ENCODE measurements around the gene ERI2.
"Not testable (repeated sequence)": the region's sequence is repeated elsewhere in the genome, so short reads cannot be mapped to it uniquely, and the experiment has no call there.

Gene ERI2

DNA sequence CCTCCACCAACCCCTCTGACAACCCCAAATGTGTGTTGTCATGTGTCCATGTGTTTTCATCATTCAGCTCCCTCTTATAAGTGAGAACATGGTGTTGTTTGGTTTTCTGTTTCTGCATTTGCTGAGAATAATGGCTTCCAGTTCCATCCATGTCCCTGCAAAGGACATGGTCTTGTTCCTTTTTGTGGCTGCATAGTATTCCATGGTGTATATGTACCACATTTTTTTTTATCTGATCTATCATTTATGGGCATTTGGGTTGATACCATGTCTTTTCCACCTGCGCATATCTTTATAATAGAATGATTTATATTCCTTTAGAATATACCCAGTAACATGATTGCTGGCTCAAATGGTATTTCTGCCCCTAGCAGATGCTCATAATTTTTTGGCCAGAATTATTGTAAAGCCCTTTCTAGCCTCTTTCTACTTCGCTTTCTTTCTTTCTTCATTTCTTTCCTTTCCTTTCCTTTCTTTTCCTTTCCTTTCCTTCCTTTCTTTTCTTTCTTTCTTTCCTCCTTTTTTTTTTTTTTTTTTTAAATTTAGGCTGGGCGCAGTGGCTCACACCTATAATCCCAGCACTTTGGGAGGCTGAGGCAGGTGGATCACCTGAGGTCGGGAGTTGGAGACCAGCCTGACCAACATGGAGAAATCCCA lies 12.8 kb upstream of the ERI2 start:
- no peak for DNase-seq

GRCh38 chr16:20814784-20815183 lies 8.5 kb upstream of the ERI2 start:
- DNase-seq: no peak

DNA sequence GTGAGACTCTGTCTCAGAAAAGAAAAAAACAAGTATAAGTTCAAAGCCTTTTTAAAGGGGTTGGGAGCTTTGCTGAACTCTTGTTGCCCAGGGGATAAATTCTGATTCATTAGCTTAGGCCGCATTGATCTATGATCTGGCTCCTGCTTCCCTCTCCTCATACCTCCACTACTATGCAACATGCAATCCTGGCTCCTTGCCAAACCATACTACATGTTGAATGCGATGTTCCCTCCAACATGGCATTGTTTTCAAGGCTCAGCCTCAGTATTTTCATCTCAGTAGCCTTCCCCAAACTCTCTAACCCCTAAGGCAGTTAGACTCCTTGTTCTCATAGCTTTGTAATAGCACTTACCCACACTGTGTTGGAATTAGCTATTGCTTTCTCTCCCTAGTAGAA lies 6.2 kb upstream of the ERI2 start:
- no peak for DNase-seq

GRCh38 chr16:20811889-20812439 lies 5.7 kb upstream of the ERI2 start:
- no peak for DNase-seq

DNA sequence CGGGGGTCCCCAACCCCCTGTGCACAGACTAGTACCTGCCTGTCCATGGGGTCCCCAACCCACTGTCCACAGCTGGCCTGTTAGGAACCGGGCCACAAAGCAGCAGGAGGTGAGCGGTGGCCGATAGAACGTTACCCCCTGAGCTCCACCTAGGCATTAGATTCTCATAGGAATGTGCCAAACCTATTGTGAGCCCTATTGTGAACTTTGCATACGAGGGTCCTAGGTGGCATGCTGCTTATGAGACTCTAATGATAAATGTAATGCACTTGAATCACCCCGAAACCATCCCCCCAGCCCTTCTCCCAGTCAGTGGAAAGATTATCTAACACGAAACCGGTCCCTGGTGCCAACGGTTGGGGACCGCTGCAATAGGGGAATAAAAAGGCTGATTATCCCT lies 1.6 kb upstream of the ERI2 start:
- no peak for DNase-seq

DNA sequence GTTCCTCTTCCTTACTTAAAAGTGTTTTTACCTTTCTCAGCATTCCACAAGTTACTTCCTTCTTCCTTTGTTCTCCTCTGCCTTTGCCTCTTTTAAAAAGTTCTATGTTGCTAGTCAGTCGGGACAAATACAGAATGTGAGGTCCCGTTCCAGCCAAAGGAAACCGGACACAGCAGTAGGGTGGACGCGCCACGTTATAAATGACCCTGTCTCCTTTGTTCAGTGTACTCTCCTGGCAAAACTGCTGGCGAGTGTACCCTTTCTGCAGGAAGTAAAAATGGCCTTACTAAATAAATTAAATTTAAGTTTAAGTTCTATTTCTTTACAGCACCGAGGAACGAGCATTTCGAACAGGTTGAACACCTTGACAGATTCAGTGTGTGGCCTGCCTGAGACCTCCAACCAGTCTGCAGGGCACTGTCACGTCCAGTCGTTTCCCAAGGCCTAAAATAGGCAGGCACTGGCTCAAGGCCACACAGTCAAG lies 546 bp downstream of the ERI2 start:
- DNase-seq: not testable (repeated sequence)

DNA sequence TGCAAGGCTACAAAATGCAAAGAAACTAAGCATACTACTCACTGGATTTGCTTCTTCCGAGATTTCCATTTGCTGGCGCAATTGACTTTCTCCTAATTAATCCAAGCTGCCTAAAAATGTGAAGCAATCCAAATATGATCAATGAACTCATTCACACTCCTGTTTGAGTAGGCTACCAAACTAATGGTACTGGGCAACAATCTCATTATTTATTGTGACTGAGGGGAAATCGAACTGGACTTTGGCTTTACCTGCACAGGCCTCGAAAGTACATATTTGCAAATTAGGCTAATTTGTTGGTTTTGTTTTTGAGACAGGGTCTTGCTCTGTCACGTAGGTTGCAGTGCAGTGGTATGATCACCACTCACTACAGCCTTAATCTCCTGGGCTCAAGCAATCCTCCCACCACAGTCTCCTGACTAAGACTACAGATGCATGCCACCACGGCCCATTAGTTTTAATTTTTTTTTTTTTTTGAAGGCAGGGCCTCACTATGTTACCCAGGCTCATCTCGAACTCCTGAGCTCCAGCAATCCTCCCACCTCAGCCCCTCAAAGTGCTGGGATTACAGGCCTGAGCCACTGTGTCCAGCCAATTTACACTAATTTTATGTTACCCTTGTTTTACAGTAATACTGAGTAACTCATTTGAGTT lies 2.6 kb downstream of the ERI2 start:
- no peak for DNase-seq

DNA sequence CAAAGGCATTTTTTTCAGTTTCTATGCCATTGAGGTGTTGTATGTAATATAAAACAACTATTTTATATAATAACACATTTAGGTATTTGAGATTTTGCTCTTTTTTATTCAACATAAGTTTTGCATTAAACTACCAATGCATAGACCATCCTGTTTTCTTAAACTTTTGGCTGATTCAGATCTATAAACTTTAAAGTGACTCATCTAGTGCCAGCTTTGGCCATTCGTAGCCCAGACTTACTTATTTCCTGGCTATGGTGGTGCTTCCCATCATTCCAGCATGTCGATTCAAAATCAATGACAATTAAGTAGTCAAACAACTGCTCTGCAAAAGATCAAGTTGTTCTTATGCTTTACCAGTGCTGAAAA lies 3.1 kb downstream of the ERI2 start:
- no peak for DNase-seq

DNA sequence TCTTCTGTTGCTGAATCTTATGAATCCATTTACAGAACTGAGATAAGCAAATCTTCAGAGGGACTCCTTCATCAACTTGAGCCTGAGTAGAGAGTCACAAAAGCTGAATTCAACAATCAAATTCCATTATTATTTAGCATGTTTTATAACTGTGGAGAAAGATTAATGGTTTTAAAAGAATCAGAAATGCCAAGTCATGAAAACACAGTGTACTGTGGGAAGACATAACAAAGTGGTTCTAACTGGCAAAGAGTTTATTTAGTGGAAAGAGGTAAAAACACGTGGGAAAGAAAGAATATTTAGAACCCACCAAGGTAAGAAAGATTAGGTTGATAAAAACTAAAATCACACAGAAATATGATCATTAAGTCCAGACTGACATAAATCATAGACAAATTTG lies 5.0 kb downstream of the ERI2 start:
- DNase-seq: no peak

- no peak for DNase-seq
Measured at GRCh38 chr16:20799599-20799998, 6.7 kb downstream of the ERI2 start.

DNA sequence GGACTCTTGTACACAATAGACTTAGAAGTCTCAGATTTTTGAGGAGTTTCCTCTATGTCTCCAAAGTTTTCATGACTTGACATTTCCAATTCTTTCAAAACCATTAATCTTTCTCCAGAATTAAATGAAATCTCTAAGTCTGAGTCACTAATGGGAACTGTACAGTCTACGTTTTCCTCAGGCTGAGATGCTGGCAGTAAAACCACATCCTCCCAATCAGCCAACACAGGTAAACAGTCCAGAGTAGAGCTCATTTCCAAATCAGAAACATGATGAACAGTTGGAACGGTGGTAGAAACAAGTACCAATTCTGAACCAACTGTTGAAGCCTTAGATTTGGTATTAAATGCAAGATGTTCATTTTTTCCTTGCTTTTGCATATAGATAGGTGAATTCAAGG lies 7.9 kb downstream of the ERI2 start:
- no peak for DNase-seq

DNA sequence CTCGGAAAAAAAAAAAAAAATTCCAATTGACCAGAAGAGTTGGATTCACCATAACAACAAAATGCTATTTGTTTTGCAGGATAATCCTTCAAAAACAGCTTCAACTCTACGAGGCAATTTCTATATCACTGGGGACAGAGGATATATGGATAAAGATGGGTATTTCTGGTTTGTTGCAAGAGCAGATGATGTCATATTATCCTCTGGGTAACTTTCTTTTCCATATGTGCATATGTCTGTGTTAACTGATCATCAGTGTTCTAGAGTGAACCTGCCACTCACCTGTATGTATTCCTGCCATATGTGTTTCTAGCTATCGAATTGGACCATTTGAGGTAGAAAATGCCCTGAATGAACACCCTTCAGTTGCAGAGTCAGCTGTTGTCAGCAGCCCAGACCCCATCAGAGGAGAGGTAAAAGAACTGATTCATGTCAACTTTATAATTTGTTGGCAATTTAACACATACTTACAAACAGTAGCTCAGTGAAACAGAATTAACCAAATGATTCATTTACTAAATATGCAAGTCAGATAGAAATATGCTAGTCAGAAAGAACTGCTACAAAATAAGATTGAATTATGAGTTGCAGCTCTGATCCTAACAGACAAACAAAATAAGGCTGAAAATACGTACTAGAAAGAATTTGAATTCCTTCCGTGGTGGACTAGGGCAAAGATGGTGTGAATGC lies 14.2 kb downstream of the ERI2 start:
- DNase-seq: no peak

GRCh38 chr16:20789130-20789529 lies 17.1 kb downstream of the ERI2 start:
- no peak for DNase-seq

- no peak for DNase-seq
Measured at GRCh38 chr16:20784204-20784603, 22.1 kb downstream of the ERI2 start.

GRCh38 chr16:20782470-20782869 lies 23.8 kb downstream of the ERI2 start:
- DNase-seq: no peak

DNA sequence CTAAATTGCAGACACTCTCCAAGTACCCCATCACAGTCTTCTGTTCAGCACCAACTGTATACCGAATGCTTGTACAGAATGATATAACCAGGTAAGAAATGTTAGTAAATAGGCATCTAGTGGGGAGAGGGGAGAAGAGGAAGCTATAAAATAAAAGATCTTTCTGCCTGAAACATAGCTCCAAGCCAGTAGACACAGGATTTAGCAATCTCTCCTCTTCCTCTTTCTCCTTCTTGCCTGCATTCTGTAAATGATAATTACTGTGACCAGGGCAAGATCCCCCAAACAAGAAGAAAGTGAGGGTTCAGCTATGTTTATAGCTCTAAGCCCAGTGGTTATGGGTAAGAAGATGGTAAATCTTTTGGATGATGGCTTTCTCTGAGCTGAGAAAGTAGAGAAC lies 24.6 kb downstream of the ERI2 start:
- no peak for DNase-seq

DNA sequence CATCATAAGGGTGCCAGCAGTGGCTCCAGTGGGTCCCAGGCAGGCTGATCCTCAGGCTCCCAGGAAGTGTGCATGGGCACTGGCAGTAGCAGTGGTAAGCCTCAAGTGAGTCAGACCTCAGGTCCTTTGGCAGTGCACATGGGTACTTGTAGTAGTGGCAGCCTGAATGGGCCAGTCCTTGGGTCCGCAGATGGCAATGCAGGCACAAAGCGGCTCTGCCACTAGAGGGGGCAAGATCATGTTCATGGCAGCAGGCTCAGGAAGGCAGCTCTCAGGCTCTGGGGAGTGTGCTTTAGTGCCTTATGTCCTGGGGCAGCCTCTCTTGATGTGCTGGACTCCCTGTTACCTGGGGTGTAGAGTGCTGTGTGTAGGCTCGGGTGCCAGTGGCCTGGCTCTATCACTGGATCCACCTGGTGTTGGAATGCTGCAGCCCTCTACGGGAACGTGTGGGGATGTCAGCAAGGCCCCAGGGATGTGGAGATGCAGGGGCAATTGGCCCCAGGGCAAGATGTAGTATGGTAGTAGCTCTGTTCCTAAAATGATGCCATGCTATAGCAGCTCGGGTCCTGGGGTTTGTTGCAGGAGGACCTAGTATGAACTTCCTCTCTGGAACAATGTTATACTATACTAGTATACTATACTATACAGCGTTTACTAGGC lies 31.4 kb downstream of the ERI2 start:
- DNase-seq: no peak

DNA sequence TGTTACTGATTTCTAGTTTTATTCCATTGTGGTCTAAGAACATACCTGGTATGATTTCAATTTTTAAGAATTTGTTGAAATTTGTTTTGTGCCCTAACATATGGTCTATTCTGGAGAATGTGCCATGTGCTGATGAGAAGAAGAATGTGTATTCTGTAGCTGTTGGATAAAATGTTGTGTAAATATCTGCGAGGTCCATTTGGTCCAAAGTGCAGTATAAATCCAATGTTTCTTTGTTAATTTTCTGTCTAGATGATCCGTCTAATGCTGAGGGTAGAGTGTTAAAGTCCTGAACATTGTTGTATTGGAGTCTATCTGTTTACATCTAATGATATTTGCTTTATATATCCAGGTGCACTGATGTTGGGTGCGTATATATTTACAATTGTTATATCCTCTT lies 32.6 kb downstream of the ERI2 start:
- DNase-seq: no peak

- no peak for DNase-seq
Measured at GRCh38 chr16:20768818-20769217, 37.5 kb downstream of the ERI2 start.

DNA sequence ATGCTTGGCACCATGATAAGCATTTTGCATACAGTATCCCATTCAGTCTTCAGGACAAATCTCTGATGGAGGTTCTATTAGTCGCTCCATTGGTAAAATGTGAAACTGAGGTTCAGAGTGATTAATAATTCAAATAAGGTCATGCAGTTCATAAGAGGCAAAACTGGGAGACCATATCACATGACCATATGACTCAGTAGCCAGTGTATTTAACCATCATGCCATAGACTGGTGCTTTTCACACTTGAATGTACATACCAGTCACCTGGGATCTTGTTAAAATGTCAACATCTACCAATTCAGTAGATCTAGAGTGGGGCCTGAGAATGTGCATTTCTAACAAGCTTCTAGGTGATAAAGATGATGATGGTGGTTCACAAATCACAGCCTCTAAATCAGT lies 38.2 kb downstream of the ERI2 start:
- DNase-seq: no peak

GRCh38 chr16:20767577-20767976 lies 38.7 kb downstream of the ERI2 start:
- DNase-seq: no peak

- DNase-seq: no peak
Measured at GRCh38 chr16:20766294-20766693, 40.0 kb downstream of the ERI2 start.

- DNase-seq: no peak
Measured at GRCh38 chr16:20765732-20766131, 40.5 kb downstream of the ERI2 start.

GRCh38 chr16:20764448-20764847 lies 41.8 kb downstream of the ERI2 start:
- not testable (repeated sequence) for DNase-seq
